Nephron (organoid): ENCODE data around the gene CD2.
A peak's percentile ranks its signal among the peaks of the same experiment; 100 is the strongest.

Source experiments
- H3K27ac Mint-ChIP-seq, 3 experiments: 2 replicates each; pipeline ENCODE4 v1.8.0; 2020; ENCODE audit warnings: mixed read lengths in 3 of 3, mild to moderate bottlenecking in 2 of 3, moderate library complexity in 1 of 3
- H3K27me3 Mint-ChIP-seq: 2 replicates; pipeline ENCODE4 v1.8.0; 2021; ENCODE audit warnings: low read depth, mild to moderate bottlenecking, moderate library complexity, mixed read lengths
- H3K36me3 Mint-ChIP-seq: 2 replicates; pipeline ENCODE4 v1.8.0; 2020; ENCODE audit warnings: low read depth, mixed read lengths
- H3K4me1 Mint-ChIP-seq: 2 replicates; pipeline ENCODE4 v1.8.0; 2020; ENCODE audit warnings: mixed read lengths
- H3K4me3 Mint-ChIP-seq, 3 experiments: 2 replicates each; pipeline ENCODE4 v1.8.0; 2020; ENCODE audit warnings: mild to moderate bottlenecking in 3 of 3, mixed read lengths in 3 of 3, moderate library complexity in 2 of 3
- H3K9me3 Mint-ChIP-seq: 2 replicates; pipeline ENCODE4 v1.8.0; 2020; ENCODE audit warnings: mixed read lengths
- CTCF ChIP-seq, 3 experiments: fragments of 200-600 bp; sonication (generic); IDR thresholded peaks; one replicate each; pipeline ENCODE4 v1.5.0; 2021; ENCODE audit warnings: antibody characterized with exemption in 3 of 3; ENCODE audit not compliant: unreplicated experiment in 3 of 3

The CD2 gene

DNA sequence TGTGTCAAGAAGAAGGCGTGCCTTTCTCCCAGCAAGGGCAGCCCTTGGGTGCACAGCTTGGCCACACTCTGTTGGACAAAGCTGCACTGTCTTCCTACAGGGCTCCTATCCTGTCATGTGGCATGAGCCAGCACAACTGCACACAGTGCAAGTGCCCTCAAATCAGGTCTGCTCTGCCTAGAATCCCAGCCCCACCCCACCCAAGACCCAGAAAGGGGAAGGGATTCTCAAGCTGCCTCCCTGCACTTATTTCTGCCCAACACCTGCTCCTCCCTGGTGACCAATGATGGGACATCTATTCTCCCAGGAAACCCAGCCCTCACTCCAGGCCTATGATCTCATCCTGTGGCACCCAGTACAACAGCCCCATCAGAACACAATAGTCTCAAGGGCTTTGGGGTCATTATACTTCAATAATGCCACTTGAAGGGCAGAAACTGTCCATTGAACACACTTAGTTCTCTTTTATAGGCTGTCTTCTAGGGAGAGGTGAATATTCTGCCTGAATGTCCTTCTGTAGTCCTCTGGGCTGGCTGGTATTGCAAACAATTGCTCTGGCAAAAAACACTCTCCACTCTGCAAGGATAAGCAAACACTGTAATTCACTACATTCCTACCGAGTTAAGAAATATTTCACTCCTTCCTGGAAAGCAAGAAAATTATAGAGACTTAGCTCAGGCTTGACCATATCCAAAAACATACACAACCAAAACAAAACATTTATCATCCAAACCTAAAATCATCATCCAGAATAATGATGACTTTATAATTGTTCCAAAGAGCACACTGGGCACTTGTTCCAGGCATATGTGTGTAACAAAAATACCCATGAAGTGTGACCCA lies 43.6 kb upstream of the CD2 start:
- TF ChIP-seq CTCF (IDR thresholded peaks at IDR 0.05; ENCODE audit: unreplicated experiment in 3 of 3), result no peak
- Mint-ChIP-seq H3K4me3 (no peak overlapping the region), H3K9me3 (no peaks in the 10 kb centered on the region), H3K27me3 (no peaks in the 10 kb centered on the region), H3K27ac (peak overlapping the region in 1 of 3 experiments; percentile 13), H3K4me1 (peaks cover 37% of the 10 kb centered on the region), H3K36me3 (no peaks in the 10 kb centered on the region)

DNA sequence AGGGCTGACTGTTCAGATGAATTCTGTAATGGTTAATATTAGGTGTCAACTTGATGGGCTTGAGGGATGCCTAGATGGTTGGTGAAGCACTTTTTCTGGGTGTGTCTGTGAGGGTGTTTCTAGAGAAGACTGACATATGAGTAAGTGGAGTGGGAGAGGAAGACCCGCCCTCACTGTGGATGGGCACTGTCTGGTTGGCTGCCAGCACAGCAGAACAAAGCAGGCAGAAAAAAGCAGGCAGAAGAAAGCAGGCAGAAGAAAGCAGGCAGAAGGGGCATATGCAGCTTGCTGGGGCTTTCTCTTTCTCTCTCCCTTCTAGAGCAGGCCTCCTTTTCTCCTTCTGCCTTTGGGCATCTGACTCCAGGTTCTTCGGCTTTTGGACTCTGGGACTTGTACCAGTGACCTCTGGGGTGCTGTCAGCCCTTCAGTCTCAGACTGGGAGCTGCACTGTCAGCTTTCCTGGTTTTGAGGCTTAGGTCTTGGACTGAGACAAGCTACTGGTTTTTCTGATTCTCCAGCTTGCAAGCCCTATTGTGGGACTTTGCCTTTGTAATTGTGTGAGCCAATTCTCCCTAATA lies 42.9 kb upstream of the CD2 start:
- no peak for TF ChIP-seq CTCF (IDR thresholded peaks at IDR 0.05; ENCODE audit: unreplicated experiment in 3 of 3)
- Mint-ChIP-seq H3K4me1 (peaks cover 37% of the 10 kb centered on the region), H3K27ac (peak overlapping the region in 1 of 3 experiments; percentile 13), H3K4me3 (no peak overlapping the region), H3K9me3 (peaks cover 2% of the 10 kb centered on the region), H3K36me3 (no peaks in the 10 kb centered on the region), H3K27me3 (no peaks in the 10 kb centered on the region)

DNA sequence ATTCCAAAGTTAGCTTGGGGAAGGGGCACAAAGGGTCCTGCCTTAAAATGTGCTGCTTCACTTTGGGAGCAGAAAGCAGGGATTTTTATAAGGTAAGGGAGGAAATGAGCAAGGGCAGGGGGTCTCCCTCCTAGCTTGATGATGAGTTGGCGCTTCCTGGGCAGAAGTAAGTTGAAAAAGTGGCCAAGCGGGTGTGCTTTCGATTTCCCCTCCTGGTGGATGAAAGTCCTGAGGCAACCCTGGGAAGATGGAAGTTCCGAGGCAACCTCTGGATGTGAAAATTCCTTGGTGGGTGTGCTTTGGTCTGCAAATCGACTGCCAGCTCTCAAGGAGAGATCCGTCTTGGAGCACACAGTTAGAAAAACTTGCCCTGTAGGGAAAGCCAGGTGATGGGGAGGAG lies 41.7 kb upstream of the CD2 start:
- Mint-ChIP-seq H3K4me1 (peaks cover 37% of the 10 kb centered on the region), H3K9me3 (peaks cover 8% of the 10 kb centered on the region), H3K4me3 (no peak overlapping the region), H3K27me3 (no peaks in the 10 kb centered on the region), H3K27ac (no peak overlapping the region), H3K36me3 (no peaks in the 10 kb centered on the region)
- TF ChIP-seq CTCF (IDR thresholded peaks at IDR 0.05; ENCODE audit: unreplicated experiment in 3 of 3), result no peak

DNA sequence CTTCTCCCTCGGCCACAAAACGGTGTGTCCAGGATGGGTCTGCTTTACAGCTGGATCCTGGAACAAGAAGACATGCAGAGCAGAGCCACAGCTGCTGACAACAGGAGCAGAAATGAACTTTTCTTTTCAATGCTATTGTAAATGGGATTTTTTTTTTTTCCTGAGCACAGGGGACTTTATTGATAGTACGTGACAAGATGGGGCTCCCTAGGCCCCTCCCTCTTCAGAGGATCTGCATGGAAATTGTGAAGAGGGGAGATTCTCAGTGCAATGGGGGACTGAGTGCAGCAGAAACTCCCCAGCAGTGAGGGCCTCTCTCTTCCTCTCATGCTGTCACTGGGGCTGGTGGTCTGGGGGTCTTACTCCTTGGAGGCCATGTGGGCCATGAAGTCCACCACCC lies 40.8 kb upstream of the CD2 start:
- Mint-ChIP-seq H3K27me3 (no peaks in the 10 kb centered on the region), H3K4me1 (peaks cover 27% of the 10 kb centered on the region), H3K9me3 (peaks cover 12% of the 10 kb centered on the region), H3K27ac (no peak overlapping the region), H3K36me3 (no peaks in the 10 kb centered on the region), H3K4me3 (no peak overlapping the region)
- no peak for TF ChIP-seq CTCF (IDR thresholded peaks at IDR 0.05; ENCODE audit: unreplicated experiment in 3 of 3)

- peaks cover 4% of the 10 kb centered on the region for H3K36me3 Mint-ChIP-seq
- no peaks in the 10 kb centered on the region for H3K27me3 Mint-ChIP-seq
- TF ChIP-seq CTCF (IDR thresholded peaks at IDR 0.05; ENCODE audit: unreplicated experiment in 3 of 3), result no peak
- peaks cover 20% of the 10 kb centered on the region for H3K9me3 Mint-ChIP-seq
- no peak overlapping the region for H3K27ac Mint-ChIP-seq
- peaks cover 13% of the 10 kb centered on the region for H3K4me1 Mint-ChIP-seq
- no peak overlapping the region for H3K4me3 Mint-ChIP-seq
Measured at GRCh38 chr1:116716391-116716790, 37.8 kb upstream of the CD2 start.

- H3K36me3 Mint-ChIP-seq, result peaks cover 4% of the 10 kb centered on the region
- peaks cover 5% of the 10 kb centered on the region for H3K4me1 Mint-ChIP-seq
- H3K27ac Mint-ChIP-seq, result no peak overlapping the region
- TF ChIP-seq CTCF (IDR thresholded peaks at IDR 0.05; ENCODE audit: unreplicated experiment in 3 of 3), result no peak
- no peaks in the 10 kb centered on the region for H3K27me3 Mint-ChIP-seq
- no peak overlapping the region for H3K4me3 Mint-ChIP-seq
- peaks cover 22% of the 10 kb centered on the region for H3K9me3 Mint-ChIP-seq
Measured at GRCh38 chr1:116717318-116717717, 36.9 kb upstream of the CD2 start.
